ENCODE data around the gene NRXN3.

NRXN3 gene

GRCh38 chr14:79279645-79280597, 1109.7 kb downstream of the NRXN3 start:
- no peak for DNase-seq (ENCODE audit: low read depth)
- H3K4me3 ChIP-seq (ENCODE audit: low read depth, low read length) = no peak overlapping the region
- TF ChIP-seq CTCF (IDR thresholded peaks at IDR 0.05; ENCODE audit: low read depth, low read length, missing control alignments) = no peak

GRCh38 chr14:79281244-79282152, 1111.3 kb downstream of the NRXN3 start:
- H3K4me3 ChIP-seq (ENCODE audit: low read depth, low read length) = no peak overlapping the region
- TF ChIP-seq CTCF (IDR thresholded peaks at IDR 0.05; ENCODE audit: low read depth, low read length, missing control alignments) = no peak

GRCh38 chr14:79284621-79285020, 1114.4 kb downstream of the NRXN3 start:
- H3K4me3 ChIP-seq (ENCODE audit: low read depth, low read length) = no peak overlapping the region
- DNase-seq (ENCODE audit: low read depth) = no peak
- TF ChIP-seq CTCF (IDR thresholded peaks at IDR 0.05; ENCODE audit: low read depth, low read length, missing control alignments) = no peak

More at GRCh38 chr14:79281244-79282152, 1111.3 kb downstream of the NRXN3 start:
- DNase-seq (ENCODE audit: low read depth) = no peak

- no peak overlapping the region for H3K4me3 ChIP-seq (ENCODE audit: low read depth, low read length)
- TF ChIP-seq CTCF (IDR thresholded peaks at IDR 0.05; ENCODE audit: low read depth, low read length, missing control alignments) = no peak
- no peak for DNase-seq (ENCODE audit: low read depth)
Observed at GRCh38 chr14:79285263-79285662, 1115.1 kb downstream of the NRXN3 start.

GRCh38 chr14:79287976-79288375, 1117.8 kb downstream of the NRXN3 start:
- DNase-seq (ENCODE audit: low read depth) = no peak
- TF ChIP-seq CTCF (IDR thresholded peaks at IDR 0.05; ENCODE audit: low read depth, low read length, missing control alignments) = no peak
- no peak overlapping the region for H3K4me3 ChIP-seq (ENCODE audit: low read depth, low read length)

- H3K4me3 ChIP-seq (ENCODE audit: low read depth, low read length) = no peak overlapping the region
- TF ChIP-seq CTCF (IDR thresholded peaks at IDR 0.05; ENCODE audit: low read depth, low read length, missing control alignments) = no peak
- no peak for DNase-seq (ENCODE audit: low read depth)
Observed at GRCh38 chr14:79293482-79294177, 1123.5 kb downstream of the NRXN3 start.
